ENCODE measurements around the gene VIL1.

DNA sequence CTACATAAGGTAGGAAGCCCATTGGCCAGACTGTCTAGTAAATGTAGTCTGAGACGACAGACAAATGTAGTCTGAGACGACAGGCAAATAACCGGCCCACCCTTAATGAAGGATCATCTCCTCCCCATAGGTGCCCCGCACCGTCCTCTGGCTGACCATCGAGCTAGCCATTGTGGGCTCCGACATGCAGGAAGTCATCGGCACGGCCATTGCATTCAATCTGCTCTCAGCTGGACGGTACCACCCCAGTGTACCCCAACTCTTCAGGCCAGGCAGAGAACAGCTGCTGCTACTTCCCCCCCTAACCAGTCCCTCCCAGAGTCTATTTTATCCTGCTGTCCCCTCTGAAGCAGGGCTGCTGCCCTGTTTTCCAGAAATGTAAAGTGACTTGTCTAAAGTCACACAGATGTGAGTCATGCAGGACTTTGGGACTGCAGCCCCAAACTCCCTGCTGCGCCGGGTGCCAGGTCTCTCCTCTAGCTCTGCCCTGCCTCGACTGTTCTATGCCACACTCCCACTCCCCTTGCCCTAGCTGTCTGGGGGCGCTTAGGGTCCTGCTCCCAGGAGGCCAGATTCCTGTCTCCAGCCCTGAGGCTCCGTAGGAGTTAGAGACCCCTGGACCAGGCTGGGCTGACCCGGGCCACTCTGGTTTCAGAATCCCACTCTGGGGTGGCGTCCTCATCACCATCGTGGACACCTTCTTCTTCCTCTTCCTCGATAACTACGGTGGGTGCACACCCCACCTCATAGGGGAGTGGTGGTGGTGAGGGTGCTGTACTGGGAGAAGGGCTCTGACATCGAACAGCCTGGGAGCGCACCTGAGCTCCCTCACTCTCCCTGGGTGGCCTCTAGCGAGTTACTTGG, 32.2 kb upstream of the VIL1 start:
- TF ChIP-seq, protein P1, sequence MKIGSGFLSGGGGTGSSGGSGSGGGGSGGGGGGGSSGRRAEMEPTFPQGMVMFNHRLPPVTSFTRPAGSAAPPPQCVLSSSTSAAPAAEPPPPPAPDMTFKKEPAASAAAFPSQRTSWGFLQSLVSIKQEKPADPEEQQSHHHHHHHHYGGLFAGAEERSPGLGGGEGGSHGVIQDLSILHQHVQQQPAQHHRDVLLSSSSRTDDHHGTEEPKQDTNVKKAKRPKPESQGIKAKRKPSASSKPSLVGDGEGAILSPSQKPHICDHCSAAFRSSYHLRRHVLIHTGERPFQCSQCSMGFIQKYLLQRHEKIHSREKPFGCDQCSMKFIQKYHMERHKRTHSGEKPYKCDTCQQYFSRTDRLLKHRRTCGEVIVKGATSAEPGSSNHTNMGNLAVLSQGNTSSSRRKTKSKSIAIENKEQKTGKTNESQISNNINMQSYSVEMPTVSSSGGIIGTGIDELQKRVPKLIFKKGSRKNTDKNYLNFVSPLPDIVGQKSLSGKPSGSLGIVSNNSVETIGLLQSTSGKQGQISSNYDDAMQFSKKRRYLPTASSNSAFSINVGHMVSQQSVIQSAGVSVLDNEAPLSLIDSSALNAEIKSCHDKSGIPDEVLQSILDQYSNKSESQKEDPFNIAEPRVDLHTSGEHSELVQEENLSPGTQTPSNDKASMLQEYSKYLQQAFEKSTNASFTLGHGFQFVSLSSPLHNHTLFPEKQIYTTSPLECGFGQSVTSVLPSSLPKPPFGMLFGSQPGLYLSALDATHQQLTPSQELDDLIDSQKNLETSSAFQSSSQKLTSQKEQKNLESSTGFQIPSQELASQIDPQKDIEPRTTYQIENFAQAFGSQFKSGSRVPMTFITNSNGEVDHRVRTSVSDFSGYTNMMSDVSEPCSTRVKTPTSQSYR (CRISPR knock-in tag; IDR thresholded peaks at IDR 0.05) = no peak
- TF ChIP-seq ZNF219 (CRISPR knock-in tag; IDR thresholded peaks at IDR 0.05; ENCODE audit: borderline replicate concordance) (no peak), NR1H2 (CRISPR knock-in tag; IDR thresholded peaks at IDR 0.05) (no peak), GABPB1 (CRISPR knock-in tag; IDR thresholded peaks at IDR 0.05) (no peak), FOXP4 (CRISPR knock-in tag; IDR thresholded peaks at IDR 0.05) (no peak), TCF7 (CRISPR knock-in tag; IDR thresholded peaks at IDR 0.05; ENCODE audit: low read depth) (no peak)
- TF ChIP-seq, protein P2, sequence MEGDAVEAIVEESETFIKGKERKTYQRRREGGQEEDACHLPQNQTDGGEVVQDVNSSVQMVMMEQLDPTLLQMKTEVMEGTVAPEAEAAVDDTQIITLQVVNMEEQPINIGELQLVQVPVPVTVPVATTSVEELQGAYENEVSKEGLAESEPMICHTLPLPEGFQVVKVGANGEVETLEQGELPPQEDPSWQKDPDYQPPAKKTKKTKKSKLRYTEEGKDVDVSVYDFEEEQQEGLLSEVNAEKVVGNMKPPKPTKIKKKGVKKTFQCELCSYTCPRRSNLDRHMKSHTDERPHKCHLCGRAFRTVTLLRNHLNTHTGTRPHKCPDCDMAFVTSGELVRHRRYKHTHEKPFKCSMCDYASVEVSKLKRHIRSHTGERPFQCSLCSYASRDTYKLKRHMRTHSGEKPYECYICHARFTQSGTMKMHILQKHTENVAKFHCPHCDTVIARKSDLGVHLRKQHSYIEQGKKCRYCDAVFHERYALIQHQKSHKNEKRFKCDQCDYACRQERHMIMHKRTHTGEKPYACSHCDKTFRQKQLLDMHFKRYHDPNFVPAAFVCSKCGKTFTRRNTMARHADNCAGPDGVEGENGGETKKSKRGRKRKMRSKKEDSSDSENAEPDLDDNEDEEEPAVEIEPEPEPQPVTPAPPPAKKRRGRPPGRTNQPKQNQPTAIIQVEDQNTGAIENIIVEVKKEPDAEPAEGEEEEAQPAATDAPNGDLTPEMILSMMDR (IDR thresholded peaks at IDR 0.05) = no peak
- TF ChIP-seq, protein P3, sequence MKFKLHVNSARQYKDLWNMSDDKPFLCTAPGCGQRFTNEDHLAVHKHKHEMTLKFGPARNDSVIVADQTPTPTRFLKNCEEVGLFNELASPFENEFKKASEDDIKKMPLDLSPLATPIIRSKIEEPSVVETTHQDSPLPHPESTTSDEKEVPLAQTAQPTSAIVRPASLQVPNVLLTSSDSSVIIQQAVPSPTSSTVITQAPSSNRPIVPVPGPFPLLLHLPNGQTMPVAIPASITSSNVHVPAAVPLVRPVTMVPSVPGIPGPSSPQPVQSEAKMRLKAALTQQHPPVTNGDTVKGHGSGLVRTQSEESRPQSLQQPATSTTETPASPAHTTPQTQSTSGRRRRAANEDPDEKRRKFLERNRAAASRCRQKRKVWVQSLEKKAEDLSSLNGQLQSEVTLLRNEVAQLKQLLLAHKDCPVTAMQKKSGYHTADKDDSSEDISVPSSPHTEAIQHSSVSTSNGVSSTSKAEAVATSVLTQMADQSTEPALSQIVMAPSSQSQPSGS (CRISPR knock-in tag; IDR thresholded peaks at IDR 0.05; ENCODE audit: borderline replicate concordance, low read depth) = no peak
- TF ChIP-seq, protein P4, sequence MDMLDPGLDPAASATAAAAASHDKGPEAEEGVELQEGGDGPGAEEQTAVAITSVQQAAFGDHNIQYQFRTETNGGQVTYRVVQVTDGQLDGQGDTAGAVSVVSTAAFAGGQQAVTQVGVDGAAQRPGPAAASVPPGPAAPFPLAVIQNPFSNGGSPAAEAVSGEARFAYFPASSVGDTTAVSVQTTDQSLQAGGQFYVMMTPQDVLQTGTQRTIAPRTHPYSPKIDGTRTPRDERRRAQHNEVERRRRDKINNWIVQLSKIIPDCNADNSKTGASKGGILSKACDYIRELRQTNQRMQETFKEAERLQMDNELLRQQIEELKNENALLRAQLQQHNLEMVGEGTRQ (CRISPR knock-in tag; IDR thresholded peaks at IDR 0.05) = no peak
